Gastroesophageal sphincter (tissue), 4 donors: ENCODE measurements around the gene ZNF775. TPM values are rescaled to one million over a fixed set of nuclear protein-coding genes. Genes with fewer than 3 reads are reported as not detected.

Experiments used
- ATAC-seq: fragments of 150-250 bp; one replicate; pipeline ENCODE4 v1.9.1; 2016; ENCODE audit warnings: mild to moderate bottlenecking, moderate library complexity
- H3K27ac ChIP-seq, 4 donors: fragments of 200-600 bp; sonication (generic) in 3 of 4; 1 replicate in 3 of 4; 2 replicates in 1 of 4; pipeline ENCODE4 v1.5.1; 2016 to 2019
- H3K27me3 ChIP-seq: fragments of 200-600 bp; sonication (generic); one replicate; pipeline ENCODE4 v1.5.1; 2019
- H3K36me3 ChIP-seq, 2 donors: fragments of 200-600 bp; sonication (generic); one replicate each; pipeline ENCODE4 v1.5.1; 2019; ENCODE audit warnings: control low read depth in 1 of 2
- H3K4me1 ChIP-seq, 3 donors: fragments of 200-600 bp; sonication (generic); 1 replicate in 2 of 3; 2 replicates in 1 of 3; pipeline ENCODE4 v1.5.1; 2016 to 2019; ENCODE audit warnings: control low read depth in 2 of 3
- H3K4me3 ChIP-seq, 2 donors: fragments of 200-600 bp; sonication (generic); one replicate each; pipeline ENCODE4 v1.5.1; 2019; ENCODE audit warnings: mild to moderate bottlenecking in 1 of 2, moderate library complexity in 1 of 2
- H3K9me3 ChIP-seq, 3 donors: fragments of 200-600 bp; sonication (generic); one replicate each; pipeline ENCODE4 v1.5.1; 2017 to 2019; ENCODE audit warnings: control low read depth in 2 of 3
- CTCF ChIP-seq, 4 experiments: fragments of 200-600 bp in 2 of 4; fragments of 450-650 bp in 2 of 4; sonication (generic) in 1 of 4; IDR thresholded peaks; one replicate each; pipeline ENCODE4 v1.5.1; 2017 to 2019; ENCODE audit warnings: antibody characterized with exemption in 4 of 4, mild to moderate bottlenecking in 2 of 4, moderate library complexity in 2 of 4
- EP300 ChIP-seq: sonication (generic); formaldehyde crosslinking; IDR thresholded peaks from one replicate; pipeline ENCODE4 v1.6.1; 2017; ENCODE audit warnings: antibody characterized with exemption, mild to moderate bottlenecking
- POLR2A ChIP-seq, 2 donors: fragments of 450-650 bp; IDR thresholded peaks; one replicate each; pipeline ENCODE4 v1.6.1; 2017; ENCODE audit warnings: antibody characterized with exemption in 2 of 2, mild to moderate bottlenecking in 2 of 2, moderate library complexity in 1 of 2
- POLR2AphosphoS5 ChIP-seq: sonication (generic); formaldehyde crosslinking; IDR thresholded peaks from one replicate; pipeline ENCODE4 v1.6.1; 2017; ENCODE audit warnings: antibody characterized with exemption
- WGBS, 2 donors: methylation state at CpG; one replicate each; pipeline ENCODE4 v1.1.5; 2018; ENCODE audit warnings: low coverage in 1 of 2; 5-methylcytosine and 5-hydroxymethylcytosine counted together
- total RNA-seq, 4 donors: library from RNA; depleted of rRNA; stranded (reverse); fragments of >200 nt; gene quantifications; one replicate each; pipeline ENCODE4 v1.1.0, GENCODE V29; 2016

The ZNF775 gene
- total RNA-seq, 4 donors from 2014 or later = 5.3 to 12.5 (median 10.5) TPM

DNA sequence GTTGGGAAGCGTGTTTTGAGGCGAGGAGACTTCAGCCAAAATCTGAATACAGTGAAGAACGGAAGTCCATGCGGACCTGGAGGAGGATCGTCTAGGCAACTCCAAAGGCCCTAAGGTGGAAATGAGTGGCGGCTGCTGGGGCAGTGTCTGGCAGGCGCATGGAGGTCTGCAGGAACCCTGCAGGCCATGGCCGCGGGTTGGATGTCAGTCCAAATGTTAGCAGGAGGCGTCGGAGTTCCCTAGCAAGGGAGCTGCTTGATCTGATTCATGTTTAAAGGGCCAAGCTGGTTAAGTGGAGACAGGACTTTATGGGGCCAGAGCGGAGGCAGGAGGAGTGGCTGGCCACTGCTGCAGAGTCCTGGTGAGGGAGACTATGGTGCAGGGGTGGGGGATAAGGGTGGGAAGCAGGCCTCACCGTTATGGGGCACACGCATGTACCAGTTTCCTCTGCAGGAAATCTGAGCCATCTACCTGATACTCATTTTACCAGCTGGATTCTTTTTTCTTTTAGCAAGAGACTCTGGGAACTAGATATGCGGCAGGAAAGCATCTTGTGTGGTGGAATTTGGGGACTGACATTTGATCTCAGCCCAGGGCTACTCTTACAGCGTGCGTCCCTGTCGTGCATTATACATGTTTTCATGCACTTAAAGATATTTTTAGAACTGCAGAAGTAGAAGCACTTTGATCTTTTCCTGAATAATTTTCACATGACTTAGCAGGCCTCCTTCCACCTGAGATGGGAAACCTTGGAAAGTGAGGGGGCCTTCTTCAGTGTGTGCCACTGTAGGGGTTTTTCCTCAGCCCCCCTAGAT is 17.1 kb upstream of the ZNF775 start:
- WGBS, 2 donors = 60 to 63% methylated on average over 7 to 11 of the region's 18 CpGs

DNA sequence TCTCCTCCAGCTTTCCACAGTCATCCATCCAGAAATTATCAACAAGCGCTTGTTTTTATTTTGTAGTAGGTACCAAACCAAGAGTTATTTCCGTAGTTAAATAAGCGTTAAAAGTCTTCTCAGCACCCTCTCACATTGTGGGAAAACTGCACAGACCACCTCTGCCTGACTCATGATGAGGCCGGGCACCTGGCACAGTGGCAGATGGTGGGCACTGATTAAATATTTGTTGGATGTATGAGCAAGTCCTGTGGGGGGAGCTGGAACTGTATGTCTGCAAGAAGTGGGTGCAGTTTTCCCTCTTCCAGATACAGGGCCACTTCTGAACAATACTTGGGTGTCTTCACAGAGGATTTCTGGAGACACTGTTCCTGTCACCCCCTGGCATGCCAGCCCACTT is 15.8 kb upstream of the ZNF775 start:
- TF ChIP-seq EP300 = no peak
- no peak for TF ChIP-seq POLR2A (IDR thresholded peaks at IDR 0.05)
- TF ChIP-seq POLR2AphosphoS5 = no peak
- TF ChIP-seq CTCF (IDR thresholded peaks at IDR 0.05) = no peak
- no peak overlapping the region for H3K27ac ChIP-seq
- no peaks in the 10 kb centered on the region for H3K9me3 ChIP-seq
- peaks cover 0 to 24% (median 0%) of the 10 kb centered on the region in 3 donors for H3K4me1 ChIP-seq
- no peak overlapping the region for H3K4me3 ChIP-seq
- 100% methylated on average over 4 of the region's 4 CpGs; no CpG with 5 or more reads in 1 of the 2 donors for WGBS, 2 donors
- ATAC-seq = no peak
- H3K27me3 ChIP-seq = no peaks in the 10 kb centered on the region
- H3K36me3 ChIP-seq = no peaks in the 10 kb centered on the region

More for the DNA sequence above, 17.1 kb upstream of the ZNF775 start:
- Histone ChIP-seq H3K9me3 (no peaks in the 10 kb centered on the region), H3K27me3 (no peaks in the 10 kb centered on the region), H3K4me1 (peaks cover 0 to 14% (median 0%) of the 10 kb centered on the region in 3 donors), H3K36me3 (no peaks in the 10 kb centered on the region), H3K27ac (peak overlapping the region in 3 of 4 donors; percentile 31 to 54 (median 36)), H3K4me3 (no peak overlapping the region)
- TF ChIP-seq EP300 (no peak), POLR2A (IDR thresholded peaks at IDR 0.05) (no peak), POLR2AphosphoS5 (no peak)
- no peak for ATAC-seq

- Histone ChIP-seq H3K9me3 (no peaks in the 10 kb centered on the region), H3K4me3 (no peak overlapping the region), H3K36me3 (no peaks in the 10 kb centered on the region), H3K27me3 (no peaks in the 10 kb centered on the region), H3K27ac (no peak overlapping the region), H3K4me1 (peaks cover 0 to 24% (median 0%) of the 10 kb centered on the region in 3 donors)
- WGBS, 2 donors = 75 to 87% methylated on average over 3 of the region's 5 CpGs
- no peak for ATAC-seq
- no peak for TF ChIP-seq POLR2AphosphoS5
- no peak for TF ChIP-seq POLR2A (IDR thresholded peaks at IDR 0.05)
- no peak for TF ChIP-seq CTCF (IDR thresholded peaks at IDR 0.05)
- no peak for TF ChIP-seq EP300
These were observed 15.3 kb upstream of the ZNF775 start for GRCh38 chr7:150363872-150364271.

GRCh38 chr7:150365194-150365593 is 13.9 kb upstream of the ZNF775 start:
- Histone ChIP-seq H3K27ac (no peak overlapping the region), H3K4me1 (peaks cover 0 to 34% (median 7%) of the 10 kb centered on the region in 3 donors), H3K36me3 (peaks cover 0 to 3% of the 10 kb centered on the region in 2 donors), H3K9me3 (no peaks in the 10 kb centered on the region), H3K27me3 (no peaks in the 10 kb centered on the region), H3K4me3 (no peak overlapping the region)
- WGBS, 2 donors = 80 to 94% methylated on average over 8 to 9 of the region's 10 CpGs
- TF ChIP-seq POLR2A (IDR thresholded peaks at IDR 0.05) (no peak), EP300 (no peak), CTCF (IDR thresholded peaks at IDR 0.05) (no peak), POLR2AphosphoS5 (no peak)
- ATAC-seq = no peak

DNA sequence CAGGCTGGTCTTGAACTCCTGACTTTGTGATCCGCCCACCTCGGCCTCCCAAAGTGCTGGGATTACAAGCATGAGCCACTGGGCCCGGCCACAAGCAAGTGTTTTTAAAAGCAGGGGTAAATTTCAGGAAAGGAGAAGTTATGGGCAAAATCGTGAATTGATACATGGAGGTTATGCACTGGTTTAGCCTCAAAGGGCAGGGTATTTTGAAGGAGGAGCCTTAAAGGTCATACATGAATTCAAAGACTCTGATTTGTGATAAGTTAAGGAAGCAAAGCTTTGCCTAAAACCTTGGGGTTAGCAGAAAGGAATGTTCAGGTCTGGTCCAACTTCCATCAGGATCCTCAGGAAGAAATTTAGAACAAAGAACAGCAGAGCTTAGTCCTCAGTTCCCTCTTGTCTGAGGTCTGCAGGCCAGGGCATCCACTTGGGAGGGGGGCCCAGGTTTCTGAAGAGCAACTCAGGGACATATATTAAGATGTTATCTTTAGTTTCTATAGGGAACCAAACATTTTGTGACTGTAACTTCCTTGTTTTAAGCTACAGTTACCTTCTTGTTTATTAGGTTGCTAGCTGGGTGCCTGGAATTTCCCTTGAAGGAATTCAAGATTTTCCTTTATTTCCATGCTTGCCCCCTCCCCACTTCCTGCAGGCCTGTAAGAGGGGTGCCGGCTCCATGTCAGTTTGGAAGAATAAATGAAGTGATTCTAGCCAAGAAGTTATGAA is 13.3 kb upstream of the ZNF775 start:
- TF ChIP-seq EP300 = no peak
- TF ChIP-seq POLR2A (IDR thresholded peaks at IDR 0.05) = no peak
- no peak for TF ChIP-seq CTCF (IDR thresholded peaks at IDR 0.05)
- no peak for TF ChIP-seq POLR2AphosphoS5
- Histone ChIP-seq H3K27ac (no peak overlapping the region), H3K36me3 (peaks cover 0 to 8% of the 10 kb centered on the region in 2 donors), H3K4me3 (no peak overlapping the region), H3K9me3 (no peaks in the 10 kb centered on the region), H3K4me1 (peaks cover 0 to 40% (median 14%) of the 10 kb centered on the region in 3 donors), H3K27me3 (no peaks in the 10 kb centered on the region)
- 70 to 88% methylated on average over 2 of the region's 5 CpGs for WGBS, 2 donors
- ATAC-seq = no peak
